ENCODE data around the gene MOGAT1.

GRCh38 chr2:222756362-222756831 is 84.9 kb downstream of the MOGAT1 start:
- TF ChIP-seq CTCF (IDR thresholded peaks at IDR 0.05; ENCODE audit: low read depth, low read length, missing input control) = no peak
- TF ChIP-seq MAX (IDR thresholded peaks at IDR 0.05) = no peak
- TF ChIP-seq RAD21 (IDR thresholded peaks at IDR 0.05) = no peak
- no peak for TF ChIP-seq EGR1 (IDR thresholded peaks at IDR 0.05; ENCODE audit: low read depth in 2 of 2)
- TF ChIP-seq GABPA (IDR thresholded peaks at IDR 0.05 in 1 of 2, conservative IDR thresholded peaks at IDR 0.05 in 1 of 2) = no peak
- no peak for TF ChIP-seq YY1 (IDR thresholded peaks at IDR 0.05)
- no peak for TF ChIP-seq HNF4A (conservative IDR thresholded peaks at IDR 0.05)
- no peak for TF ChIP-seq HNF4G (IDR thresholded peaks at IDR 0.05)
- no peak for TF ChIP-seq JUND (IDR thresholded peaks at IDR 0.05)

All from liver (tissue), 3 donors.